Fibroblast of skin of abdomen (primary cell): ENCODE measurements around the gene SAMD4A.
A peak's percentile ranks its signal among the peaks of the same experiment; 100 is the strongest.

Source experiments
- DNase-seq: peaks from one replicate; pipeline ENCODE4 v3.0.0-alpha.2; 2013

Gene SAMD4A

DNA sequence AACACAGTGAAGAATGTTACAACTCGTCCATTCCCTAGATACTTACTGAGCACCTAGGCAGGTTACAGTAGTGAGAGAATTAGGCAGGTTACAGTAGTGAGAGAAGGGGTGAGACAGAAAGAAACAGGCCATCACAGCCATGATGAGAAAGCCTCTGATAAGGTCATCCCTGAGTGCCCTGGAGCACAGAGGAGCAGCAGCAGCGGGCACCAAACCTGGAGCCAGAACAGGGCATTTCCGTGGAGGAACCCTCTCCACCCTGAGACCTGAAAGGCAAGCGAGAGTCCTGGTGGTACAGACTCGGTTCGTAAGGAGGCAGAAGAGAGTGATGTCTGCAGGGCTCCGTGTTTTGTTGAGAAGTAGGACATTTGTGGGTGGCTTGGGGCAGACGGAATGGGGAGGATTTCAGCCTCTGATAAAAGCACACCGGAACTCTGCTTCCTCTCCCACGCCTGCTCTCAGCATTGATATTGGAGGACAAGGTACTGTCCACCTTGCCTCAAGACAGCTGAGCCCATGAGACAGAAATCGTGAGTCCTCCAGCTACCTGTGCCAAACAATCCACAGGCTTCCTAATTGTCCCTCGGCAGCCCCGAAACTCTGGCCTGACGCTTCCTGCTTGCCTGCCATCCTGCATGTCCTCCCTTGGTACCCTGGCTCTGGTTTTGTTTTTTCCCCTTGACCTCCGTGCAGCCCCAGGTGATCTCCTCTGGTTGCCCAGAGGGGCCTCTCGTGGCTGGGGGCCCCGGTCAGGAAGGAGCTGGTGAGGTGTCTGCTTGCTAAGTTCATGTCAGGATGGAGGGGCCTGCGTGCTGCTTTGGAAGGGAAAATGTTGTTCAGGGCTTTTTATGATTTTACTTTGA lies 199.6 kb downstream of the SAMD4A start:
- no peak for DNase-seq

- DNase-seq, result no peak
These were observed 200.2 kb downstream of the SAMD4A start for GRCh38 chr14:54767139-54767431.

- no peak for DNase-seq
These were observed 200.5 kb downstream of the SAMD4A start for GRCh38 chr14:54767450-54767849.

GRCh38 chr14:54768501-54769129 lies 201.7 kb downstream of the SAMD4A start:
- peak; percentile 38 for DNase-seq

DNA sequence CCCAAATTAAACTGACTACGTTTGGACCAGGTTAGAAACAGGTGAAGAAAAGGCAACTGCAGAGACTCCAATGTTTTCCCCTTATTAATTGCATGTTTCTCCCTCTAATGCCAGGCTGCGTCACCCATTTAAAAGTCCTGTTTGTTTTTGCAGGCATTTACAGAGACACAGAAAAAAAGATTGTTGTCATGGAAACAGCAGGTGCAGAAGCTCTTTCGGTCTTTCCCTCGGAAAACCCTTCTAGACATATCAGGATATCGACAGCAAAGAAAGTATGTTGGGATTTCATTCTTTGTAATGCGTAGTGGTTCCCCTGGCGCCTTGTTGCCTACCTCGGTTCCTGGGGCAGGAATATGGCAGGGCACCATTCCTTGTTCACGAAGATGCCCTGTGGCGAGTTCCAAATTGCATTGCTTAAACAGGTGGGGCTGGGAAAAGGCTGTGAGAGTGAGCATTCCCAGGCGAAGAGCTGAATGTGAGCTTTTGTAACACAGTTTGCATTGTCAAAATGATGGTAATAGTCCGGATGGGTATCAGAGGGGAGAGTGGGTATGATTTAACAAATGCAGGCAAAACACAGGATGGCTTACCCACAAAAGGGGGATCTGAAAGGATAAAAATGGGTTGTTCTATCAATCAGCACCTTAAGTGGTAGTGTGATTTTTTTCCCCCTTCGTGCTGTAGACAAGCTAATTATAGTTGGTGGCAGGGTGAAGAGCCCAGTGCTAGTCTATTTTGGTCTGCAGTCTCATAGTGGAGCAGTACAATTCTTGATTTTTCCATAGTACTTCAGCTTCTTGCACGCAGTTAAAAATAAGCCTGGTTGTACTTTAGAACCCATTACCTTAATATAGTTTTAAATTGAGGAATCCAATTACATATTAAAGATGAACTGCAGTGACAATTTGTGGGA lies 203.3 kb downstream of the SAMD4A start:
- no peak for DNase-seq

DNA sequence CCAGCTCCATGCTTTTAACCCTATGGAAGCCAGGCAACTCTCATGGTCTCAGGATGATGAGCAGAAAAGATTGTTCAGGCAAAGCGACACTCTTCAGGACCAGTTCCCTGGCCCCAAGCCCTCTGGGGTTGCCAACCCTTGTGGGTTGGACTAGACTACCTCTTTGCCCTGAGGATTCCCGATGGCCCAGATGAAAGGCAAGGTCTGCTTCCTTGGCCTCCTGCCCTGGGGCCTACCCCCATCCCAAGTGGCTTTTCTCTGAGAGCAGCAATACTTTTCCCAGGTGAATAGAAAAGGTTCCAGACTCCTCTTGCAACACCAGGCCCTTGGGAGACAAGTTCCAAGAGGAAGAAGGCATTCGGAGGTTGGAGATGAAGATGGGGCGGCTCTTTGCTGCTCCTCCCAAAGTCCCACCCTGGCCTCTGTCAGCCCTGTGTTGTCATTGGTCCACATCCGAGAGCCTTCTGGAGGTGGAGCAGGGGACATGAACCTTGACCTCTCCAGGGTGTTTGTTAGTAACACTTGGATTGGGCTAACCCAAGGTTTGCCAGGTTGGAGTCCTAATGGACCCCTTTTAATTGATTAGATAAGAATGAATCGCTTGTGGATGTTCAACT lies 204.6 kb downstream of the SAMD4A start:
- DNase-seq, result no peak

DNA sequence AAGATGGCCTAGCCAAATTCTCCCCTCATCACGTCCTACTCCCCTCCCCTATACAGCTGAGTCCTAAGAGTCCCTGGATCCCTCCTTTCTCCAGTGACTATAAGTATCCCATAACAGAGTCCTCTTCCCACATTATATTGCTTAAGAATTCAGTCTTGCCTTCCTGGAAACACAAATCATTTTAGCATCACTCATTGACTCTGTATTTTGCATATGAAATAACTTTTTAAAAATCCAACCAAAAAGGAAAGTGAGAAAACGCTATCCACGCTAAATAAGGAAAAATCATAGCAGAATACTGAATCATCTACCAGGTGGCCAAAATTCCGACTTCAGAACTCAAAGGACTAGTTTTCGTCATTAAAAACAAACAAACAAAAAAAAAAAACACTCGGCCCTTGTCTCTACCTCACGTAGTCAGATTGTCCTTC lies 205.5 kb downstream of the SAMD4A start:
- peak; percentile 47 for DNase-seq

GRCh38 chr14:54773171-54774006 lies 206.5 kb downstream of the SAMD4A start:
- peak; percentile 100 for DNase-seq

DNA sequence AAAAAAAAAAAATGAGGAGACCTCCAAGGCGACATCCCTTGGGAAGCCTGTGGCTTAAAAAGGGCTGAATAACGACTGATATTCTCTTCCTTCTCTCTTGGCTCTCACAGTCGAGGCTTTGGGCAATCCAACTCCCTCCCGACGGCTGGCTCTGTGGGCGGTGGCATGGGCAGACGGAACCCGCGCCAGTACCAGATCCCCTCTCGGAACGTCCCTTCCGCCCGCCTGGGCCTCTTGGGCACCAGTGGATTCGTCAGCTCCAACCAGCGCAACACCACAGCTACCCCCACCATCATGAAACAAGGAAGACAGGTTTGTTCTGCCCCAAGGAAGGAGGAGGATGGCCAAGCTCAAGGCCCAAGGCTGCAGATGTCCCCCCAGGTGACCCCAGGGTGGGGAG lies 207.9 kb downstream of the SAMD4A start:
- no peak for DNase-seq

DNA sequence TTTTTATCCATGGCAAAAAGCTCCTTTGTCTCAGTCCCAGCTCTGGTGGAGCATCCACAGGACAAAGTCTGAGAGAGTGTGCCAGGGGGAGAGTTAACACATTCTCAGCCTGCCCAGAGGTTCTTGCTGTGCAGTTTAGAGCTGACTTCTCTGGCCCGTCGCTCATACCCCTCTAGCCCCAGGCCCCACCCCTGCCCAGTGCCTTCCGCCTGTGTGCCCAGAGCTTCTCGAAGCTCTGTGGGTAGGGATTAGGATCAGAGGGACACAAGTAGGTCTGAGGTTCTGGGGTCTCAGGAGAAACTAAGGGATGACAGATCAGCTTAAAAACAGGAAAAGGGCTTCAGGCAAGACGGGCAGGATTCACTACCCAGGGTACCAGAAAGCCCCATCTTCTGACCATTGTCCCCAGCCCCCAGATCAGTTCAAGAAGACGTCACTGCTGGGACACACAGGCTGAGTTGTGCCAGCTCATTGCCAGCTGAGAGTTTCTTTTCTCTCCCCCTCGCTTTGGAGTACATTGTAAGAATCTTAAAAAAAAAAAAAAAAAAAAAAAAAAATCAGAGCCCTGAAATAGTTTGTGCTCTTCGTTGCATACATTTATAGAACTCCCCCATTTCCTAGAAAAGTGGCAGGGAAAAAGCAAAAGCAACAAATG lies 208.7 kb downstream of the SAMD4A start:
- no peak for DNase-seq

GRCh38 chr14:54776361-54777001 lies 209.6 kb downstream of the SAMD4A start:
- peak; percentile 83 for DNase-seq

DNA sequence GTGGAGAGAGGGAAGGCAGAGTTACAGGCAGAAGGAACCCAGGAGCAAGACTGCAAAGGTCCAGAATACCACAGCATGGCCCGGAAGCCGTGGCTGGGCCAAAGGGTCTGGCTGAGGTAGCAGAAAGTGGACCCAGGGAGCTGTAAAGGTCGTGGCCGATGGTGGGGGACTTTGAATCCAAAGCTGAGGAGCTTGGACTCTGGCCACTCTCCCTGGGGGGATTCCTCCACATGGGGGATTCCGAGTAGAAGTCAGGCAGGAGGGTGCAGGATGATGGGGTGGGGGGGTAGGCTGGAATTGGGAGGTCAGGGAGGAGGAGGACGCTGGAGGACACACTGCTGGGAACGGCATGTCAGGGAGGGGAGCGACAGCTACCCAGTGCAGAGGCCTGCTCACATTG lies 210.5 kb downstream of the SAMD4A start:
- no peak for DNase-seq

DNA sequence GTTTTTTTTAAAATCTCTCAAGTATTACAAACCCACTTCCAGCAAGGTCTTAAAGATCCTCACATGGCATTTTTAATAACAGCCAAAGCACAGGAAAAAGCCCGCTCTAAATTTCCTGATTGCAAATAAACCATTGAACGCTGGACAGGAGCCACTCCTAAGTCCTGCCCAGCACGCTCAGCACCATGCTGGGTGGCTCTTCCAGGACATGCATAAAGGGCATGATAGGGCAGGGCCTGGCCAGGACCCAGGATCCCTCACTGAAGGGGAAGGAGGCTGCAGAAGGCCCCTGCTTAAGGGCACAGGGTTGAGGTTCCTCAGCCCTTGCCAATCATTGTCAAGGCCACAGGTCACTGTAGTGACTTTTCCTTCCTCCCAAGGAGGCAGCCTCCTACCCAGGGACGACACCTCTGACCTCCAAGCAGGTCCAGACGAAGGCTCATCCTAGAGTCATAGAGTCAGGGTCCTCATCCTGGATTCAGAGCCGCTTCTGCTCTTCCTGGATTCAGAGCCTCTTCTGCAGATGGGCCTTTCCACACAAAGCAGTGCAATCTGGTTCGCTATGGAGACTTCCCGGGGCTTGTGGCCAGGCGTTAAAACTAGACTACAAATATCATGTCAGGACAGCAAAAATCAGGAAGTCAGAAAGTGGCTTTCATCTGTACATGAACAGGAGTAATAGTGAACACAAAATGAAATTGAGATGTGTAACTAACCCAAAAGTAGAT lies 211.9 kb downstream of the SAMD4A start:
- DNase-seq, result no peak

DNA sequence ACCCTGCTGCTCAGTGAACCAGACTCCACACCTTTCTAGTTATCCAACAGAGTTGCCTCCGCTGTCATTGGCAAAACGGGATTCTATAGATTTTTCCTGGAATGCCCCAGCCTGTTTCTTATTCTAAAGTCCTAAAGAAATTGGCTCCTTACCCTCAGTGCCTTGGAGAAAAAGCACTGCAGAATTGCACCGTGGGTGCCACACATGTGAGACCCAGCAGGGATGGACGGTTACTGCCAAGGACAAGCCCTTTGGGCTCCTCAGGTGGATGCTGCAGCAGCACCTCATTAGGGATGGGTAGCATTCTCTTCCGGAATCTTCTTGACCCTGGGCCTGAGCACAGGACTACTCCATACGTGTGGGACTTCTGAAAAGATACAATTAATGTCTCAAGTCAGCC lies 214.2 kb downstream of the SAMD4A start:
- no peak for DNase-seq

DNA sequence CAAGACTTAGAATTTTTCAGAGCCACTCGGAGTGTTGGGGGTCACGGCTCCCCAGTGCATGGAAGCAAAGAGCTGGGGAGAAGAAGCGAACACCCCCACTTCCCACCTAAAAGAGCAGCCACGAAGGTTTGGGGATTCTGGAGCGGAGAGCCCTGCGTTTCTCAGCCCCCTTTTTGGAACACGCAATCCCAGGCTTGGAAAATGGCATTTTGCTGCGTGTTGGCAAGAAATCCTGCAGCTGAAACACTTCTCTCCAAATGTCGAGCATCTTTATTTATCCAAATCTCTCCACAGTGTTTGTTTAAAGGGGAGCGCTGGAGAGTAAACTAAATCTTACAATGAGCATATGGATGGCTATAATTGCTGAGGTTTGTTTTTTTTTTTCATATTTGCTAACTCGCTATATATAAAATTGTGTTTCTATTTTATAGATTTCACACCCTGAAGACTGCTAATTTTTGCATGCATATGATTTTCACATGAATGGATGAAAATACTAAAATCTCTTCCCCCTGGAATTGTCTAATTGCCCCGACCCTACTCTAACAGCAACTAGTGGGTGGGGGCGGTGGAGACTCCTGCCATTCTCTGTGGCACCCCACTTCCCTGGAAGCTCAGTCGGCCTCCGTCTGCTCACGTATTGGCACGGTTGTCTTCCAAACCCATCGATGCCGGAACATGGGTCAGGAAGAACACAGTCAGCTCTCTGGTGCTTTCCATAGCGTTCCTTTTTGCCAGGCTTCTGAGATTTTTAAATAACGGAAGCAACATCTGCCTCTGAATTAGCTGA lies 215.2 kb downstream of the SAMD4A start:
- DNase-seq, result no peak

DNA sequence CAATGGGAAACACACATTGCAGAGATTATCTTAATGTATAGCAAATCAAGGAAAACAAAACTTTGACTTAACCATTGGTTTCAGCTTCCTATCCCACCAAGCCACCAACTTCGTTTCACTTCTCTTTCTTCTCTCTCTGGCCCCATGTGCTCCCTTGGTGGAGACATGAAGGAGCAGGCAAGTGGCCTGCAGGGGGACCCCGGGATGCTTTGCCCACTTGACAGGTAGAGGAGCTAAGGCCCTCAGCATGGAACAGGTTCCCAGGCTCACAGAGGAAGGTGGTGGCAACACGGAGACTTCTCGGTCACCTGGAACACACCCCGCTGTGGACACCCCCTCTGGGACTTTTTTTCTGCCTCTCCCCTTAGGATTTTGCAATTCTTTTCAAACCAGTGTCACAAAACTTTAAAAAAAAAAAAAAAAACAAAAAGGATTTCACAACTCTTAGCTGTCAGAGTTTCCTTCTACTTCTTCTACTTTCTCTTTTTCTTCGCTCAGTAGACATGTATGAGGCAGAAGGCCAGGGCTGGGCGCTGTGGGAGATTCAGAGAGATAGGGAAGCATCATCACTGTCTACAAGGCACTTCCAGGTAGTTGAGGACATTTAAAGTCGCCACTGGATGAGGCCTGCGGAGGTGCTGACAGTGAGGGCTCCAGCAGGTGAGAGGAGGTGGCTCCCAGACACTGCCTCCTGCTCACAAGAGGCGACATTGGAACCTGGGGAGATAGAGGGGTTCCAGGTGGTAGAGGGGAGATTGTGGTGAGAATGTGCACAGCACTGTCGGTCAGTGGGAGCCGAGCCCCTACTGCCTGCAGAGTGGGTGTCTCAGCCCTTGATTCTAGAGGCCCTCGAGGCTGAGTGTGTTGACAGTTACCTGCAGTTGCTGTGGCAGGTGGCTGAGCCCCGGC lies 216.1 kb downstream of the SAMD4A start:
- DNase-seq, result no peak

DNA sequence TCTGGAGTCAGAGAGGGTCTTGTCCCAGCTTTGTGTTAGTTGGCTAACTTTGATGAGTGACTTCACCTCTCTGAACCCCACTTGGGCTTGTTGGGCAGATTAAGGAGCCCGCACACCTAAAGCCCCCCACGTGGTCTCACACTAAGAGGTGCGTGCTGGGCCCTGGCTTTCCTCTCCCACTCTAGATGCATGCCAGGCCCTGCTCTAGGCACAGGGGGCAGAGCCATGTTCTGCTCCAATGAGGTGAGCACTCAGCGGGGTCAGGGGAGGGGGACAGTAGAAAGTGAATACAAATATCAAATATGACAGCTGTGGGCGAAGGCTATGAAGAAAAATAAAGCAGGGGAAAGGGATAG lies 216.7 kb downstream of the SAMD4A start:
- DNase-seq, result no peak

DNA sequence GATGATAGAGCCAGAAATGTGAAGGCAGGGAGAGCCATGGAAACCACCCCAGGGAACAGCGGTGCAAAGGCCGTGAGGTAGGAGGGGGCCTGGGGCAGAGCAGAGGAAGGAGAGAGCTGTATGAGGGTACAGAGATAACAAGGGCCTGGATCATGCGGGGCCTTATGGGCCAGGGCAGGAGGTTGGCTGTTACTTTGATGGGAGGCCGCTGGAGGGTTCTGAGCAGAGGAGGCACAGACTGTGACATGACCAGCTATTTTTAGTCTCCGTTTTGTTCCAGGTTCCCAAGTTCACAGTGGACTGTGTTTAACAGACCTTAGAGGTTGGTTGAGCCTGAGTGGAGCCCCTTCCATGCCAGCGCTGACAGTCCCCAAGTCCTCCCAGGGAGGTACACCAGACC lies 217.1 kb downstream of the SAMD4A start:
- no peak for DNase-seq
